GM19043 (cell line): Measurements from ENCODE around the gene RNASEL.
"Not testable (repeated sequence)": the region's sequence is repeated elsewhere in the genome, so short reads cannot be mapped to it uniquely, and the experiment has no call there.

ENCODE experiments used
- ATAC-seq: cut with Tn5 transposase; IDR thresholded peaks from one replicate; pipeline ENCODE4 v1.9.1; 2021; ENCODE audit warnings: low read depth; ENCODE audit not compliant: unreplicated experiment

RNASEL gene

GRCh38 chr1:182588500-182589396 is at the start of gene RNASEL:
TSS of gene RNASEL (minus strand) at chr1:182589256. CDS start at chr1:182586806, 2,450 bp downstream.
- peak; percentile 87 for ATAC-seq

- ATAC-seq = no peak
Measured at GRCh38 chr1:182637769-182638168, 48.7 kb upstream of the RNASEL start.

GRCh38 chr1:182635871-182636270 is 46.8 kb upstream of the RNASEL start:
- ATAC-seq = no peak

DNA sequence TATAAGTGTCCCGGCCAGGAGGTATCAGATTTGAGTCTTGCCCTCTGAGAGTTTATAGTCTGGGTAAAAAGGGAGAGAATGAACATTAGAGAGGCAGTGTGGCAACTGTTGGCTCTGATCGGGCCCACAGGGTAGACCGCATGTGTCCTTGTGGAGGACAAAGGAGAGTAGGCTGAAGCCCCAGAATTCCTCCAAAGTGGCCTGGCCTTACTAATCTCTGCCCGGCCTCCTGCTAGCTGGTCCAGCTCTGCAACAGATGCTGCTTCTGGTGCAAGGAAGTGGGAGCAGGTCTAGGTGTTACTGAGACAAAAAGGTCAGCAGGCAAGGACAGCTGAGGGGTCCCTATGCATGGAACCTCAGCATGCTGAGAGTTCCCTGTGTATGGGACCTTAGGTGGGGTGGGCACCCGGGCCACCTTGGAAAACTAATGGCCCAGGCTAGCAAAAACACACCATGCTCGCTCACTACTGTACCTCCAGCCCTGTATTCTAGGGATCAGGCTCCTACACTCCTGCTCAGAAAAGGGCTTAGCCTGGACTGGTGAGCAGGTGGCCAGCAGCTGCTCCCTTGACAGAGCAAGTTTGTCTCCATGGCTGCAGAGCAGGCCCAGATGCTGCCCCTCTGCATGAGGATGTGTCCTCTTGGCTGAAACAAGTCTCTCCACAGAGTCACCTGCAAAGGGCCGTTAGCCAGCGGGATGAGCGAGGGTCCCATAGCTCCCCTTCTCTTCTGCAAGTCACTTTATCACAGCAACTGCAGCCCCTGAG is 45.4 kb upstream of the RNASEL start:
- ATAC-seq = no peak

DNA sequence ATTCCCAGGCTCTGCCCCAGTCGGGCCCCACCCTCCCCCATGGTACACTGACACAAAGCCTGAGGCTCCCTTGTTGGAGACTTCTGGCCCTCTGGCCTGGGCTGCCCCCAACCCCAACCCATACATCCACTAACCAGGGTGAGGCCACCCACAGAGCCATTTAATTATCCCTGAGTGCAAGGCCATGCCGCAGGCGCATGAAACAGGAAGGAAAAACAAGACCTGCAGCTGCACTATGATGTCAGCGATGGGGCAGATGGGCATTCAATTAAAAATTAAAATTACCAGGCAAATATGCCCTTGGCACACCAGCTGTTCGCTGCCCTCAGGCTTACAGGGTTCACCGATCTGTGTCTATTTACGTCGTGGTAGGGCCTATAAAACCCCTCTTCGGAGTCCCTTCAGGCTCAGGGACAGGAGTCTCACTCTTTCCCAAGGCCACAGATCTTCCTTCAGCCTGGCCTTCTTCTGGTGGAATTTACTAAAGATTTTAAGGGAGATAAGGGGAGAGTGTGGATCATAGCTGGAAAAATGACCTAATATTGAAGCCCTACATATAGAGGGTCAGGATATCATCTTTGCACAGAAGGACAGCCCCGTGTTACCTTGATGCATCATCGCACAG is 44.7 kb upstream of the RNASEL start:
- ATAC-seq = no peak

GRCh38 chr1:182633031-182633430 is 44.0 kb upstream of the RNASEL start:
- no peak for ATAC-seq

GRCh38 chr1:182632441-182632857 is 43.4 kb upstream of the RNASEL start:
- ATAC-seq = not testable (repeated sequence)

- no peak for ATAC-seq
Measured at GRCh38 chr1:182631954-182632353, 42.9 kb upstream of the RNASEL start.

GRCh38 chr1:182631053-182631677 is 42.1 kb upstream of the RNASEL start:
- no peak for ATAC-seq

DNA sequence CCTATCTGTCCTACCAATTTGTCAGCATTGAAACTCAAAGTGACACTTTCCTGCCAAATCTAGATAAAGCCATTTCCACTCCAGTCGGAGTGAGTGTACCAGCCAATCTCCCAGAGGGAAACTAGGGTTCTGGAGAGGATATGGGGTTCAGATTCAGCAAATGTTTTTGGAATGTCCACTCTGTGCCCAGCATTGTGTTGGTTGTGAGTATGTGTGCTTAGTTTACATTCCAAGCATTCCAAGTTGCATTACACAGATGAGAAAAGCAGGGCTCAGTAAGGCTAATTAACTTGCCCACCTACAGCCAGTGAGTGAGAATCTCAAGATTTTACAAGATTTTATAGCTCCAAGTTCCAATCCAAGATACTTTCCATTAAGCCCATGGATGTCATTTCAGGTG is 41.5 kb upstream of the RNASEL start:
- ATAC-seq = no peak

GRCh38 chr1:182629499-182630096 is 40.5 kb upstream of the RNASEL start:
- ATAC-seq = peak; percentile 44

DNA sequence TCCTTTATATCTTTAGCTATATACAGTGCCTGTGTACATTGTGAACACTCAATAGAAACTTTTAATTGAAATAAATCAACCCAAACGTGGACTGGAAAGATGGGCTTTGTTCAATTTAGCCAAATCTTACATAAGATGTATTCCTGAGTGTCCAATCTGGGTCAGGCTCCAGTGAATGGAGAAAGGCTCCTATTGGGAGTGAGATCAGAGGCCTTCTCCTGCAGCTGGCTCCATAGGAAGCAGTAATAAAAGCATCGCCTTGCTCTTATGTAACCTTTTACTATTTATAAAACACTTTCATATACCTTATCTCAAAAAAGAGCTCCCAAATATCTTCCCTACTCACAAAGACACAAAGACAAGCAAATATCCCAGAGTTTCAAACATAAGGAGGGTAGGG is 40.0 kb upstream of the RNASEL start:
- ATAC-seq = no peak

- no peak for ATAC-seq
Measured at GRCh38 chr1:182628657-182629056, 39.6 kb upstream of the RNASEL start.

GRCh38 chr1:182627622-182628021 is 38.6 kb upstream of the RNASEL start:
- ATAC-seq = no peak

GRCh38 chr1:182626527-182626926 is 37.5 kb upstream of the RNASEL start:
- no peak for ATAC-seq

DNA sequence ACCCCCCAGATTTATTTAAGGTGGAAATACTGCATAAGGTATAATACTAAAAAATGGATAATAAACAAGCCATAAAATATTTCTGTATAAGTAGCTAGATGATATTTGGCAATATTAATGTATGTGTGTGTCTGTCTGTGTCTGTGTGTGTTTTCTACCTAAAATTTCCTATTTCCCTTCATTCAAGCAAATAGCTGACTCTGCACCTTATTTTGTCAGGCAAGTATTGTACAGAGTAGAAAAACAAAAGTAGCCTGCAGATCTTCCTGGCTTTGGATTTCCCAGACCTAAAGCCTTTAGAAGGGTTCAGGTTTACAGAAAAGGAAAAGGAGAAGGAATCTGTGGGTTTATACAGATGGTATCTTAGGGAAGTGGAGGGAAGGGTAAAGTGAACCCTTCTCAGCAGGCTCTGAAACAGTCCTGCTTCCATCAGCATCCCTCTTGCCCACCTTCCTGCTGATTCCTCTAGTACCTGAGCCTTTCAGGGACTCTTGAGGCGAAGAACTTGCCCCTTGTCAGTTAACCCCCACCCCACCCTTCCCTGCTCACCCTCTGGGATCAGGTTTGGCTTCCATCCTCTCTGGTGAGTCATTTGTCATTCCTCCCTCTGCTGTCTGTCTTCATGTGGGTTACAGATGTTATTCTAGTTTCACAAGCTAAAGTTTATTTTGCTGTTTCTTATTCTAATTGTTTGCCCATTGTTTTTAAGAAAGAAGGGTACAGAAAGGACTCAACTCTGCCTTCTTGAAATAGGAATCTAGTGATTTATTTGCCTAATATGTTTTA is 36.9 kb upstream of the RNASEL start:
- no peak for ATAC-seq

DNA sequence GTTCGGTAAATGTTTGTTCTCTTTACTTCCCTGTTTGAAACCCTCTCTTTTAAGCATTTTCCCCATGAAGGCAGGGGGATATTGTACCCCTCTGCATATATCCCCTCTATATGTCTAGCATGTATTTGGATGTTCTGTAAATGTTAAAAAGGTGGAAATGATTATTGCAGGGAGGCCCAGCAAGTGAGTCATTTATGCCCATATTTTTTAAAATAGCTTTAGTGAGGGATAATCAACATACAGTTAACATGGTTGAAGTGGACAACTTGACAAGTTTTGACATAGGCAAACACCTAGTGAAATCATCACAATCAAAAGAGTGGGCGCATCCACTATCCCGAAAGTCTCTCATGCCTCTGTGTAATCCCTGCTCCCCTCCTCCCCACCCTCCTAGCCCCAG is 36.0 kb upstream of the RNASEL start:
- no peak for ATAC-seq

- no peak for ATAC-seq
Measured at GRCh38 chr1:182624577-182624976, 35.5 kb upstream of the RNASEL start.

DNA sequence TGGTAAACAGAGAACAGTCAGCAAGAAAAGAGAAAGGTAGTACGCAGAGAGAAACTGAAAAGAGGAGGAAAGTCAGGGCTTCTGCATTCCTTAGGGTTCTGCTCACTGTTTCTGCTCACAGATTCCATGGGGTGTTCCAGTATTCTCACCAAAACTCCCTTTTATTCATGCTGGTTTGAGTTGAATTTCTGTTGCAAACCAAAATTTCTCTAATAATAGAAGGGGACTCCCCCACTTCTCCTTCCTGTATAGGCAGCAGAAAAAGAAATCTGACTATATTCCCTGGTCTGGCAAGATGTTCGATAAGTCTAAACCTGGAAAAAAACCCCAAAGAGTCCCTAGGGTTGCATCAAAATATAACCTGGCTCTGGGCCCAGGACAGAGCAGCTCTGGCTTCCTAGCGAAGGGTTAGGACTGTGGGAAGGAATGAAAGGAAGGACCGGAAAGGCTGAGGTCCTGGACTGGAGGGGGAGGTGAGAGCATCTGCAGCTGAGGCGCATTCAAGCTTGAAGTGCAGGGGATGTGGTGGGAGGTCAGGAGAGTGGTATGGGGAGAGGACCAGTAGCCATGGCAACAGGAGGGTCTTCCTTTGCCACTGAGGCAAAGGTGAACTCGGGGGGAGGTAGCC is 34.0 kb upstream of the RNASEL start:
- ATAC-seq = peak; percentile 77
